ENCODE measurements around the gene OR51A2.

GRCh38 chr11:4932751-4933150 lies 22.8 kb downstream of the OR51A2 start:
- no peak for TF ChIP-seq CTCF (IDR thresholded peaks at IDR 0.05)
- TF ChIP-seq POLR2A (IDR thresholded peaks at IDR 0.05): no peak
- no peak for TF ChIP-seq EP300 (IDR thresholded peaks at IDR 0.05; ENCODE audit: low read depth)
